Testis (tissue), 2 donors: ENCODE data around the gene MACROD2.

ENCODE experiments used
- CTCF ChIP-seq, 3 experiments: fragments of 450-650 bp in 2 of 3; fragments of 200-600 bp in 1 of 3; sonication (generic) in 1 of 3; IDR thresholded peaks; one replicate each; pipeline ENCODE4 v1.5.1; 2016 to 2019; ENCODE audit warnings: antibody characterized with exemption in 3 of 3, mild to moderate bottlenecking in 2 of 3, moderate library complexity in 1 of 3
- POLR2A ChIP-seq: fragments of 450-650 bp; IDR thresholded peaks from one replicate; pipeline ENCODE4 v1.6.1; 2017; ENCODE audit warnings: antibody characterized with exemption, mild to moderate bottlenecking, moderate library complexity

DNA sequence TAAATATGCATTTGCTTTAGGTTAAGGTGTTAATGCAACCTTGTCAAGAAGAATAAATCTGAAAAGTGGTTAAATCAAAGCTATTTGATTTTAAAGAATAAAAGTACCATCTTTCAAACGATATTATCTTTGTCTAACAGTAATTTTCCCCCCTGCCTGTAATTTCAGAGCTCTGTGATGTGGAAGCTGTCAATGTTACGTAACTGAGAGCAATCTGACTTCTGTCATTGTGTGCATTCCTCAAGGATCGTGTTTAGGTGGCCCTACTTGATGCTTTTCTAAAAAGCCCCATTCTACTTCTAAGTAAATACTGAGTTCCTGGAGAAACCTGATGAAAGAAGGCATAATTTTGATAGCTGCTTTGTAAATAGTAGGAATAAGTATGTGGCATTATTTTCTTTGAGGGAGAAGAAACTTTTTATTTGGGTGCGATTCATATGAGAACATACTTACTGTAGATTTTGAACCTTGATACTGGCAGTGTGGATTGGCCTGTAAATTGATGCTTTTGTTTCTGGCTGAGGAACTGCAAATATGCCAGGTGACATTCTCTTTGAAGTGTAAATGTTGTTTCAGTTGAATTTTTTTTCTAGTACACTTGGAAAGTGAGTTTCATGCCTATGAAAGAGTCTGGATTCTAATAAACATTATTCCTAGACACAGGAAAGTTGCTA is 871.7 kb downstream of the MACROD2 start:
- TF ChIP-seq CTCF (IDR thresholded peaks at IDR 0.05) = no peak
- no peak for TF ChIP-seq POLR2A
